OCI-LY1 (cell line): ENCODE measurements around the gene RECK.

Experiments
- H2AFZ ChIP-seq: fragments of 200-600 bp; sonication (generic), shearing (Covaris generic); 2 replicates; pipeline ENCODE4 v1.6.0; 2014; ENCODE audit warnings: antibody characterized with exemption, mild to moderate bottlenecking, low read length
- H3F3A ChIP-seq: fragments of 200-600 bp; sonication (generic), shearing (Covaris generic); 2 replicates; pipeline ENCODE4 v1.6.0; 2014; ENCODE audit warnings: mild to moderate bottlenecking, antibody characterized with exemption, low read length, moderate library complexity; ENCODE audit not compliant: insufficient read depth
- H3K27ac ChIP-seq: fragments of 200-600 bp; sonication (generic); 2 replicates; pipeline ENCODE4 v1.5.1; 2014; ENCODE audit warnings: low read length, mixed run types, mild to moderate bottlenecking, low read depth; ENCODE audit not compliant: poor library complexity, severe bottlenecking
- H3K27me3 ChIP-seq: fragments of 200-600 bp; sonication (generic); 2 replicates; pipeline ENCODE4 v1.6.0; 2014; ENCODE audit warnings: antibody characterized with exemption, mild to moderate bottlenecking, low read length, moderate library complexity; ENCODE audit not compliant: insufficient read depth
- H3K36me3 ChIP-seq: fragments of 200-600 bp; sonication (generic); 2 replicates; pipeline ENCODE4 v1.6.1; 2014; ENCODE audit warnings: mild to moderate bottlenecking, antibody characterized with exemption, low read length, moderate library complexity, mixed read lengths; ENCODE audit not compliant: insufficient read depth
- H3K4me1 ChIP-seq: fragments of 200-600 bp; sonication (generic); 2 replicates; pipeline ENCODE4 v1.5.1; 2014; ENCODE audit warnings: mild to moderate bottlenecking, low read length, moderate library complexity; ENCODE audit not compliant: insufficient read depth, severe bottlenecking
- H3K4me2 ChIP-seq: fragments of 200-600 bp; sonication (generic), shearing (Covaris generic); 2 replicates; pipeline ENCODE4 v1.6.1; 2014; ENCODE audit warnings: low read length
- H3K4me3 ChIP-seq: fragments of 200-600 bp; sonication (generic); 2 replicates; pipeline ENCODE4 v1.5.1; 2014; ENCODE audit warnings: low read length, low read depth, mild to moderate bottlenecking, mixed read lengths; ENCODE audit not compliant: poor library complexity, severe bottlenecking
- H3K79me2 ChIP-seq: fragments of 200-600 bp; shearing (Covaris generic); 2 replicates; pipeline ENCODE4 v1.6.1; 2016; ENCODE audit warnings: mixed run types, low read length, mixed read lengths; ENCODE audit not compliant: insufficient read depth
- H3K9ac ChIP-seq: fragments of 200-600 bp; sonication (generic), shearing (Covaris generic); 2 replicates; pipeline ENCODE4 v1.6.1; 2014; ENCODE audit warnings: mild to moderate bottlenecking, low read length, mixed read lengths
- H3K9me2 ChIP-seq: fragments of 200-600 bp; sonication (generic), shearing (Covaris generic); 2 replicates; pipeline ENCODE4 v1.6.1; 2014; ENCODE audit warnings: low read depth, mild to moderate bottlenecking, low read length, mixed read lengths
- H3K9me3 ChIP-seq: fragments of 200-600 bp; shearing (Covaris generic); 2 replicates; pipeline ENCODE4 v1.6.1; 2014; ENCODE audit warnings: low read length, mixed read lengths
- H4K20me1 ChIP-seq: fragments of 200-600 bp; sonication (generic), shearing (Covaris generic); 2 replicates; pipeline ENCODE4 v1.6.0; 2016; ENCODE audit warnings: mild to moderate bottlenecking, low read length; ENCODE audit not compliant: insufficient read depth
- CTCF ChIP-seq: fragments of 200-600 bp; sonication (generic), shearing (Covaris generic); IDR thresholded peaks from 2 replicates; pipeline ENCODE4 v1.5.1; 2017; ENCODE audit warnings: mild to moderate bottlenecking, antibody characterized with exemption, low read length, moderate library complexity, mixed read lengths
- EZH2 ChIP-seq: fragments of 200-600 bp; sonication (generic), shearing (Covaris generic); IDR thresholded peaks from 2 replicates; pipeline ENCODE4 v1.8.0; 2017; ENCODE audit warnings: borderline replicate concordance, mixed run types, mild to moderate bottlenecking, antibody characterized with exemption, low read length, moderate library complexity, mixed read lengths

The RECK gene

GRCh38 chr9:36101916-36102741, 65.4 kb downstream of the RECK start:
- no peaks in the 10 kb centered on the region for H3K79me2 ChIP-seq
- no peaks in the 10 kb centered on the region for H3F3A ChIP-seq
- no peaks in the 10 kb centered on the region for H3K36me3 ChIP-seq
- H3K9ac ChIP-seq: no peak overlapping the region
- no peak overlapping the region for H3K4me2 ChIP-seq
- H3K9me3 ChIP-seq: no peaks in the 10 kb centered on the region
- H2AFZ ChIP-seq: no peak overlapping the region
- H3K4me3 ChIP-seq: no peak overlapping the region
- no peaks in the 10 kb centered on the region for H3K9me2 ChIP-seq
- no peak for TF ChIP-seq EZH2
- no peak for TF ChIP-seq CTCF
- no peaks in the 10 kb centered on the region for H3K27me3 ChIP-seq
- no peaks in the 10 kb centered on the region for H3K4me1 ChIP-seq
- H3K27ac ChIP-seq: no peak overlapping the region
- no peaks in the 10 kb centered on the region for H4K20me1 ChIP-seq

GRCh38 chr9:36102742-36103495, 66.2 kb downstream of the RECK start:
- no peaks in the 10 kb centered on the region for H3K9me2 ChIP-seq
- TF ChIP-seq EZH2 (no peak), CTCF (peak; percentile 94)
- no peaks in the 10 kb centered on the region for H4K20me1 ChIP-seq
- H3K9ac ChIP-seq: no peak overlapping the region
- H3K79me2 ChIP-seq: no peaks in the 10 kb centered on the region
- H3K36me3 ChIP-seq: no peaks in the 10 kb centered on the region
- H2AFZ ChIP-seq: no peak overlapping the region; the same call in 1 of the 2 replicates
- no peaks in the 10 kb centered on the region for H3F3A ChIP-seq
- no peak overlapping the region for H3K4me2 ChIP-seq
- no peak overlapping the region for H3K27ac ChIP-seq
- no peaks in the 10 kb centered on the region for H3K27me3 ChIP-seq
- H3K4me3 ChIP-seq: no peak overlapping the region
- H3K9me3 ChIP-seq: no peaks in the 10 kb centered on the region
- no peaks in the 10 kb centered on the region for H3K4me1 ChIP-seq

DNA sequence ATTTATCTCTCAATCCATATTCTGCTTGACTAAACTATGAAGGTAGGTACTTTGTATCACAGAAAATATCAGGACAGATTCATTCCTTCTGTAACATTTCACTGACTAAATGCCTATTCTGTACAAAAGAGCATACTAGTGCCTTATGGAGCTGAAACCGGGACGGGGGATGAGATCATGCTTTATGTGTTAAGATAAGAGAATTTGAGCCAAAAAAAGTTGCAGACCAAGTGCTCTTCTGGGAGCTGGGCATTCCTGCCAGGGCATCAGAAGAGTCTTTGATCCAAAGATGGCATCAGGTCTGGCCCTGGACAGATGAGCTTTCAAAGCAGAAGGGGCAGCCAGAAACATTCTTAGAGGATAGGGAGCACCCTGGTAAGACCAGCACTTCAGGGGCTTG, 72.4 kb downstream of the RECK start:
- Histone ChIP-seq H3K9me2 (no peaks in the 10 kb centered on the region), H3K9me3 (no peaks in the 10 kb centered on the region), H2AFZ (no peak overlapping the region), H3K9ac (no peak overlapping the region), H3K4me3 (no peak overlapping the region), H3K79me2 (no peaks in the 10 kb centered on the region), H3K27ac (no peak overlapping the region), H3K4me1 (no peaks in the 10 kb centered on the region), H3F3A (no peaks in the 10 kb centered on the region), H3K36me3 (no peaks in the 10 kb centered on the region), H3K27me3 (no peaks in the 10 kb centered on the region), H4K20me1 (no peaks in the 10 kb centered on the region), H3K4me2 (no peak overlapping the region)
- TF ChIP-seq EZH2: no peak
- TF ChIP-seq CTCF: no peak
